Nucleus accumbens (tissue), 56 donors: ENCODE results near the gene ARL17B.
"Not testable (repeated sequence)": the region's sequence is repeated elsewhere in the genome, so short reads cannot be mapped to it uniquely, and the experiment has no call there.

ENCODE experiments used
- DNase-seq, 56 donors: peaks; one replicate each; lab custom pipeline; 2025; lab: John Stamatoyannopoulos, UW

The ARL17B gene

GRCh38 chr17:46253722-46254121 is 107.8 kb downstream of the ARL17B start:
- peak in 23 of 56 donors; percentile 4 to 76 (median 33) for DNase-seq

GRCh38 chr17:46252804-46253203 is 108.8 kb downstream of the ARL17B start:
- not testable (repeated sequence) for DNase-seq

GRCh38 chr17:46249153-46249552 is 112.4 kb downstream of the ARL17B start:
- DNase-seq, result not testable (repeated sequence)

GRCh38 chr17:46244949-46245768 is 116.4 kb downstream of the ARL17B start:
- DNase-seq, result not testable (repeated sequence)

- DNase-seq, result not testable (repeated sequence)
These were observed 117.1 kb downstream of the ARL17B start for GRCh38 chr17:46244339-46244913.

- not testable (repeated sequence) for DNase-seq
These were observed 117.6 kb downstream of the ARL17B start for GRCh38 chr17:46243928-46244327.

GRCh38 chr17:46243505-46243904 is 118.1 kb downstream of the ARL17B start:
- not testable (repeated sequence) for DNase-seq

- DNase-seq, result not testable (repeated sequence)
These were observed 130.2 kb downstream of the ARL17B start for GRCh38 chr17:46231359-46231758.

- peak; percentile 51 to 100 (median 94) for DNase-seq
These were observed 136.2 kb downstream of the ARL17B start for GRCh38 chr17:46225274-46225794.

GRCh38 chr17:46224864-46225263 is 136.7 kb downstream of the ARL17B start:
- DNase-seq, result peak in 6 of 56 donors; percentile 36 to 56 (median 50)
